Kidney tubule cell (primary cell): ENCODE results near the gene STIMATE.
A peak's percentile ranks its signal among the peaks of the same experiment; 100 is the strongest.

Source experiments
- DNase-seq: peaks from one replicate; pipeline ENCODE4 v3.0.0-alpha.2; 2018; ENCODE audit warnings: low spot score

Gene STIMATE

GRCh38 chr3:52817221-52817620, 80.1 kb downstream of the STIMATE start:
- no peak for DNase-seq

DNA sequence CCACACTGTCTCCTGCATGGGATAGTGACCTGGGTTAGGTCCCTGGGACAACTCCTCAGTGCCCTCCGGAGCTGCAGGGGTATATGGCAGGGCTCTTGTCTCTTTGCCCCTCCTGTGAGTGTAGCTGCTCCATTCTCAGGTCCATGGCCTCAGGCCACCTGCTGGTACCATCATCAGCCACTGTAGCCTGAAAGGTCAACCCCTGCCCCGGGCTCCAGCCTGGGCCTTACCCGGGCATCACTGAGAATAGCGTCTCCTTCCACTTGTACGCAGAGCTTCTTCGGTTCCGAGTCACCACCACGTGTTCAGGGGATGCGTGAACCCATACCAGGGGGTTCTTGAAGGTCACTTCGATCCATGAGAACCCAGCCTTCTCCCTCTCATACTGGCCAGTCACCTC, 80.7 kb downstream of the STIMATE start:
- DNase-seq: no peak

DNA sequence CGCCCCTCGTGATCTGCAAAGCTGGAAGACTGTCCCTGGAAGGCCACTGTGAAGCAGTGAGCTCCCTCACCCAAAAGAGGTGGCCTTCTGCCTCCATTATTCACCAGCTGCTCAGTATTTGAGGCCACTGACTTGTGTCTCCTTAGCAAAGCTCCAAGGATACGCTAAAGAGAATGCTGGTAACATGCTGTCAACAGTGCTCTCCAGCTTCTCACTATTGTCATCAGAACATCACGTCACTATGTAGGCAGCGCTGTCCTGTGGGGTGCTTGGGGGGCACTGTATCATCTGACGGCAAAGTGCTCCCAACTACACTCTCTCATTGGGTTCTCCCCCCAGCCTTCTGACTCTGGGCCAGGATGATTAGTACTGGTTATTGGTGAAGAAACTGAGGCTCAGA, 81.1 kb downstream of the STIMATE start:
- no peak for DNase-seq

DNA sequence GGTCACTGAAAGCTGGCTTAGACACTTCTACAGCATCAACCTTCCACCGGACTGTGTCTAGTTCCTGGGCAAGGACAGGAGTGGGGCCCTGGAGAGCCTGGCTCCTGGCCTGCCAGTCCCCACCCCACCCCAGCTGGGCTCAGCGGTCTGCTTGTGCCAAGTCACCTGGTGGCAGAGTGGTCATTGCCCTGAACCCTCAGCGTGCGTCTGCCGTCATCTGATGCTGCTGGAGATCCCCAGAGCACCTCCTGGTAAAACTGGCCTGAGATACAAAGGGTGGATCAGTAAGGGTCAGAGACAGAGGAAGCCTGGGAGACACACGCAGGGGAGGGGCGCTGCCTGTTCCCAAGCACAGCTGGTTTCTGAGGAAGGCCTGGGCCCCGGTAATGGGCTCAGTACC, 83.5 kb downstream of the STIMATE start:
- no peak for DNase-seq

DNA sequence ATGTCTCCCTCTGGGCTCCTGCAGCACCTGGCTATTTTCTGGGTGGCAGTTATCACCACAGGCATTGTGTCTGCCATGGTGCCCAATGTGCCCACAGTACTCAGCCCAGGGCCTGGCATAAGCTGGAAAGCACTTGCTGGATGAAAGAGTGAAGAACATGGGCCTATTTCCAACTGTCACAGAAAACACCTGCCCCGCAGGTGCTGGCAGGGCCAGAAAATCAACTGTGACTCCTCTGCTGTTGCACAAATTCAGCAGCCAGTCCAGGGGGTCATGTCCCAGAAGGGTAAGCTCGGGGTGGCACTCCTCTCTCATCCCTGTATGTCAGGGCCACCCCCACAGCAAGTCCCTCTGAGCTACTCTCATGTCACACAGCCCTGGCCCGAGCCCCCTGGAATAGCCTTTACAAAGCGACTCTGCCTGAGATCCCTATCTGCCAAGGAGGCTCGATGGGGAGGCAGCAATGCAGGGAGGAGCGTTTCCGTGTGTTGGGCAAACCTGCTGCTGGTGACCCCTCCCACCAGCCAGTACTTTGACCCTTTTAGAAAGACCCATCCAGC, 85.8 kb downstream of the STIMATE start:
- DNase-seq: no peak

DNA sequence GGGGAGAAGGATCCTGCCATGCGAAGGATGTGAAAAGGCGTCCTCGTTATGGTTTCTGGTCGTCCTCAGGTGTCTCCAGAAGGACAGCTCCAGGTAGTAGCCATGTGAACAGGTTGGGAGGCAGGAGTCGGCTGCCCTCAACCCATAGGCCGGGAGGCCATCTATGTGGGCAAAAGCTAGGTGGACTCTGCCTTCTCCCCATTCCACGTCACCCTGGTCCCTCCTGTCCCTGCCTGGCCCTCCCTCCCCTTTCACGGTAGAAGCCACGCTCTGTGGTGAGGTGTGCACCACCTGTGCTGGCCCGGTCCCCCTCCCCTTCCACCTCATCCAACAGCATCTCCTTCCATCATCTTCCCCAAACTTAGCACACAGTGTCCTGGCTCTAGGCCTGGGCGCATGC, 86.4 kb downstream of the STIMATE start:
- no peak for DNase-seq

DNA sequence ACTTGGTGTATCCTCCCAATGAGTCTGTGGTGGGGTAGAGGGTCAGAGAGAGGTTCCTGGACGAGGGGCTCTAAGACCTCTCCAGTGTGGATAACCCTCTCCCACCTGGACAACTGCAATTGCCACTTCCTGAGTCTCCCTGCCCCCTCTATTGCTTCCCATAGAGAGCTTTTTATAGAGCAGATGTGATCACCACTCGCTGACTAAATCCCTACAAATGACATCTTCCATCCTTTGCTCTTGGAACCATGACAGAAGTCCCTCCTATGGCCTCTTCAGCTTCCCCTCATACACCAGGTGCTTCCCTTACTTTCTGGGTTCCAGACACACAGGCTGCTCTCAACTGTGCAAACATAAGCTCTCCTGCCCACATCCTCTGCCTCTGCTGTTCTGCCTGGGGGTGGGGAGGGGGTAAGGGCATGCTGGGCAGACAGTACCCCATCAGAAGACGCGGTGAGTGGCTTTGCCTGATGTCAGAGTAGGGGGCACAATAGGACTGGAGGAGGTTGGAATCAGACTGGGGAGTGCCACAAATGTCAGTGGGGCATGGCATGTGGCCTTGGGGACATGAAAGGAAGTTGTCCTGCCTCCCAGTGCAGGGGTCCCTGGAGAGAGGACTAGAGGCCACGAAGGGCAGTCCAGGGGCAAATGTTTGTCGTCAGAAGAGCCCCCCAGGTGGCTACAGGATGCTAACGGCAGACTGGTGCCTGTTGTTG, 87.5 kb downstream of the STIMATE start:
- no peak for DNase-seq

DNA sequence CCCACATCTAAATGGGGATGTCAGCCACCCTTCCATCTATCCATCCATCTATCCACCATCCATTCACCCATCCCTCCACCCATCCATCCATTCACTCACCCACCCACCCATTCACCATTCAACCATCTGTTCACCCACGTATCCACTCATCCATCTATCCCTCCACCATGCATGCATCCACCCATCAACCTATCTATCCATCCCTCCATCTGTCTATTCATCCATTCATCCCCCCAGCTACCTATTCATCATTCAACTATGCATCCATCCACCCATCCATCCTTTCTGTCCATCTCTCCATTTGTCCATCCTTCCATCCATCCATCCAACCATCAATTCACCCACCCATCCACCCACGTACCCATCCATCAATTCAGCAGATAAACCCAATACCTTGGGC, 88.2 kb downstream of the STIMATE start:
- no peak for DNase-seq

GRCh38 chr3:52805270-52806039, 91.9 kb downstream of the STIMATE start:
- DNase-seq: no peak

DNA sequence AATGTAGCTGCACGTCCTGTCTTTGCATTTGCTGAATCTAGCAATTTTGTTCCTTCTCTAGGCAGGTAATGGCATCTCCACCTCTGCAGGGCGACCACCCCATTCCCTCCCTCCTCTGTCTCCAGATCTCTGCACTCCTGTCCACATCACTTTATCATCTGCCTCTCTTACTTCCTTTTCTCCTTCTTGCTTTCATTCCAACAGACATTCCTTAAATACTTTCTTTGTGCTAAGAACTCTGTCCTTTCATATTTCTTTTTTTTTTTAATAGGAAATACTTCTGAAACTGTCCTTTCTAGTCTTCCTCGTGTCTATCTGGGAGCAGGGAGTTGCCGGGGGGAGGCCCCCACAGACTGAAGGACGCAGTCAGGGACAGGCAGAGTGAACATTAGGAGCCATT, 95.5 kb downstream of the STIMATE start:
- no peak for DNase-seq

GRCh38 chr3:52800079-52800478, 97.3 kb downstream of the STIMATE start:
- DNase-seq: no peak

- DNase-seq: peak; percentile 37
These were observed 98.3 kb downstream of the STIMATE start for GRCh38 chr3:52798978-52799476.

DNA sequence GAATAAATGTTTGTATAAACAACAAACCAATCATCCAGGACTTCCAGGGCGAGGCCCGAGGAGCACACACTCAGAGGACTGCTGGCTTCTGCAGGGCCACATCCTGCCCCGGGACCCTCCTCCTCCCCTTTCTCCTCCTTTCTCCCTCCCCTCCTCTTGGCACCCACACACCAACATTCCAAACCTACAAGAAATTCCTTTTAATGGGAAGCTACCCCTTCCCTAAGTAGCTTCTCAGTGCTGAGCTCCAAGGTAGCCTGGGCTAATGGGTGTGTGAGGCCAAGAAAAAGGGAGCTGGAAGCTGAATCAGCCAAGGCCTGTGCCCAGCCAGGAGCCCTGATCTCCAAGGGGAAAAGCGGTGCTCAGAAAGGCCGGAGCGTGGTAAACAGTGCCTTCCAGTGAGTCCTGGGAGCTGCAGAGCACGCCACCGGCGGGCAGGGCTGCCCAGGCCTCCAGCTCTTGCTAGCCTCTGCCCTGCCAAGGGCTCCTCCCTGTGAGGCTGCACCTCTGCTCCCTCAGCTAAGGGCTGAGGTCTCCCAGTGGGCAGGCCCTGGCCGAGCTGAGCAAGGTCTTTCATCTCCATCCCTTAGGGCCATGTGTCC, 98.9 kb downstream of the STIMATE start:
- no peak for DNase-seq

- DNase-seq: no peak
These were observed 100.9 kb downstream of the STIMATE start for GRCh38 chr3:52796411-52796810.

DNA sequence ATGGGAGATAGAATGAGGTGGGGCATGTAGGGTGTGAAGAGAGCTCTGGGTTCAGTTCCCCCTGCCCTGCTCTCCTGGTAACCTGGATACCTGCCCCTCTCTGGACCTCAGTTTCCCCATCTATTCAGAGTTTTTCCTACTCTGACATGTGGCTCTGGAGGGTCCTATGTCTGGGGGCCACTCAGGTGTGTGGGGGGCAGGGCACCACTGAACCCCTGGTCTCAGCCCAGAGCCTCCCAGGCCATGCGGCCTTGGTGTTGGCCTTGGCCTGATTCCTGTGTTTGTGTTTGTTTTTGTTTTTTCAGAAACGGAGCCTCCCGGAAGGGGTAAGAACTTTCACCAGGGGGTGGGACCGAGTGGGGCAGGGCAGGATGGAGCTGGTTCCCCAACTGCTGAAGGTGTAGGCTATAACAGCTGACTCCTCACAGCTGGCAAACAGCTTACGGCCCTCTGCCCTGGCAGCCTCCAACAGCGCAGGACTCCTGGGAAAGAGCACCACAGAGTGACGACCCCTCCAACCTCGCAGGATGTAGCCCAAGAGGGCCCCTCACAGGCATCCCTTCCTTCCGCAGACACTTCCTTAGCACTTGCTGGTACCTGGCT, 101.9 kb downstream of the STIMATE start:
- DNase-seq: no peak

- DNase-seq: no peak
These were observed 102.7 kb downstream of the STIMATE start, which contains the start of gene ITIH3 for GRCh38 chr3:52794612-52795099. TSS of gene ITIH3 (plus strand) at chr3:52794796. CDS start at chr3:52794804, 8 bp downstream.

GRCh38 chr3:52793702-52794611, 103.4 kb downstream of the STIMATE start:
- no peak for DNase-seq

GRCh38 chr3:52792961-52793695, 104.2 kb downstream of the STIMATE start:
- no peak for DNase-seq

DNA sequence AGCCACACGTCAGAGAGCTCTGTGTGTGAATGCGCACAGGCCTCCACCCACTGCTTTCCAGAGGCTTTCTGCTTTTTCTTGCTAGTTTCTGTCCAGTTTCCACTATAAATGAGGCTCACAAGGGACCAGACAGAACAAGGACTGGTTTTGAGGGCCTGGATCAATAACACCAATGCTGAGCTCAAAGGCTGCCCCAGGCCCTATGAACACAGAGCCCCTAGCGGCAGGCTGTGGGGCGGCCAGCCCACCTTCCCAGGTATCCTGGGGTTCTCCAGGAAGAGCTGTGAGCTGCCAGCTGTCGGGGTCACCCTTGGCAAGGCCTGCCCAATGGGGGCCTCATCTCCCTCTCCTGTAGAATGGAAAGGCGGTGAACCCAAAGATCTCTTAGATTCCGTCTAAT, 104.9 kb downstream of the STIMATE start:
- no peak for DNase-seq

- no peak for DNase-seq
These were observed 105.4 kb downstream of the STIMATE start for GRCh38 chr3:52791928-52792327.
